Measurements from ENCODE around the gene GLTP. TPM values are rescaled to one million over a fixed set of nuclear protein-coding genes. Genes with fewer than 3 reads are reported as not detected.

GLTP gene
- total RNA-seq, 1 experiment from 2014 or later = 25.8 TPM

- no peak for TF ChIP-seq HMGXB4 (CRISPR knock-in tag; IDR thresholded peaks at IDR 0.05)
- TF ChIP-seq NR2C2 (CRISPR knock-in tag; IDR thresholded peaks at IDR 0.05) = no peak
- no peak for TF ChIP-seq FOXK1 (CRISPR knock-in tag; IDR thresholded peaks at IDR 0.05)
- no peak for TF ChIP-seq CREM (CRISPR knock-in tag; IDR thresholded peaks at IDR 0.05)
- TF ChIP-seq MXD4 (CRISPR knock-in tag; IDR thresholded peaks at IDR 0.05; ENCODE audit: borderline replicate concordance) = no peak
- no peak for TF ChIP-seq ESRRA (CRISPR knock-in tag; IDR thresholded peaks at IDR 0.05; ENCODE audit: borderline replicate concordance)
- TF ChIP-seq, protein P1, sequence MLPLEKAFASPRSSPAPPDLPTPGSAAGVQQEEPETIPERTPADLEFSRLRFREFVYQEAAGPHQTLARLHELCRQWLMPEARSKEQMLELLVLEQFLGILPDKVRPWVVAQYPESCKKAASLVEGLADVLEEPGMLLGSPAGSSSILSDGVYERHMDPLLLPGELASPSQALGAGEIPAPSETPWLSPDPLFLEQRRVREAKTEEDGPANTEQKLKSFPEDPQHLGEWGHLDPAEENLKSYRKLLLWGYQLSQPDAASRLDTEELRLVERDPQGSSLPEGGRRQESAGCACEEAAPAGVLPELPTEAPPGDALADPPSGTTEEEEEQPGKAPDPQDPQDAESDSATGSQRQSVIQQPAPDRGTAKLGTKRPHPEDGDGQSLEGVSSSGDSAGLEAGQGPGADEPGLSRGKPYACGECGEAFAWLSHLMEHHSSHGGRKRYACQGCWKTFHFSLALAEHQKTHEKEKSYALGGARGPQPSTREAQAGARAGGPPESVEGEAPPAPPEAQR (CRISPR knock-in tag; IDR thresholded peaks at IDR 0.05) = no peak
- TF ChIP-seq, protein P2, sequence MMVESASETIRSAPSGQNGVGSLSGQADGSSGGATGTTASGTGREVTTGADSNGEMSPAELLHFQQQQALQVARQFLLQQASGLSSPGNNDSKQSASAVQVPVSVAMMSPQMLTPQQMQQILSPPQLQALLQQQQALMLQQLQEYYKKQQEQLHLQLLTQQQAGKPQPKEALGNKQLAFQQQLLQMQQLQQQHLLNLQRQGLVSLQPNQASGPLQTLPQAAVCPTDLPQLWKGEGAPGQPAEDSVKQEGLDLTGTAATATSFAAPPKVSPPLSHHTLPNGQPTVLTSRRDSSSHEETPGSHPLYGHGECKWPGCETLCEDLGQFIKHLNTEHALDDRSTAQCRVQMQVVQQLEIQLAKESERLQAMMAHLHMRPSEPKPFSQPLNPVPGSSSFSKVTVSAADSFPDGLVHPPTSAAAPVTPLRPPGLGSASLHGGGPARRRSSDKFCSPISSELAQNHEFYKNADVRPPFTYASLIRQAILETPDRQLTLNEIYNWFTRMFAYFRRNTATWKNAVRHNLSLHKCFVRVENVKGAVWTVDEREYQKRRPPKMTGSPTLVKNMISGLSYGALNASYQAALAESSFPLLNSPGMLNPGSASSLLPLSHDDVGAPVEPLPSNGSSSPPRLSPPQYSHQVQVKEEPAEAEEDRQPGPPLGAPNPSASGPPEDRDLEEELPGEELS (CRISPR knock-in tag; IDR thresholded peaks at IDR 0.05) = no peak
- TF ChIP-seq ZMAT4 (CRISPR knock-in tag; IDR thresholded peaks at IDR 0.05) = no peak
- TF ChIP-seq ZNF121 (CRISPR knock-in tag; IDR thresholded peaks at IDR 0.05) = no peak
- no peak for TF ChIP-seq PREB (CRISPR knock-in tag; IDR thresholded peaks at IDR 0.05; ENCODE audit: borderline replicate concordance)
- TF ChIP-seq, protein P3, sequence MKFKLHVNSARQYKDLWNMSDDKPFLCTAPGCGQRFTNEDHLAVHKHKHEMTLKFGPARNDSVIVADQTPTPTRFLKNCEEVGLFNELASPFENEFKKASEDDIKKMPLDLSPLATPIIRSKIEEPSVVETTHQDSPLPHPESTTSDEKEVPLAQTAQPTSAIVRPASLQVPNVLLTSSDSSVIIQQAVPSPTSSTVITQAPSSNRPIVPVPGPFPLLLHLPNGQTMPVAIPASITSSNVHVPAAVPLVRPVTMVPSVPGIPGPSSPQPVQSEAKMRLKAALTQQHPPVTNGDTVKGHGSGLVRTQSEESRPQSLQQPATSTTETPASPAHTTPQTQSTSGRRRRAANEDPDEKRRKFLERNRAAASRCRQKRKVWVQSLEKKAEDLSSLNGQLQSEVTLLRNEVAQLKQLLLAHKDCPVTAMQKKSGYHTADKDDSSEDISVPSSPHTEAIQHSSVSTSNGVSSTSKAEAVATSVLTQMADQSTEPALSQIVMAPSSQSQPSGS (CRISPR knock-in tag; IDR thresholded peaks at IDR 0.05; ENCODE audit: borderline replicate concordance, low read depth) = no peak
- TF ChIP-seq SOX15 (CRISPR knock-in tag; IDR thresholded peaks at IDR 0.05) = no peak
- no peak for TF ChIP-seq ATF1 (CRISPR knock-in tag; IDR thresholded peaks at IDR 0.05)
- TF ChIP-seq RELA (CRISPR knock-in tag; IDR thresholded peaks at IDR 0.05; ENCODE audit: borderline replicate concordance) = no peak
- TF ChIP-seq ELF4 (CRISPR knock-in tag; IDR thresholded peaks at IDR 0.05; ENCODE audit: low read depth) = no peak
- TF ChIP-seq GRHL2 (CRISPR knock-in tag; IDR thresholded peaks at IDR 0.05; ENCODE audit: insufficient replicate concordance, severe bottlenecking) = no peak
- Mint-ChIP-seq H3K4me3 (no peak overlapping the region), H3K27me3 (ENCODE audit: low read depth) (peaks cover 99% of the 10 kb centered on the region), H3K36me3 (peaks cover 35% of the 10 kb centered on the region), H3K27ac (no peak overlapping the region), H3K9me3 (no peaks in the 10 kb centered on the region), H3K4me1 (peaks cover 27% of the 10 kb centered on the region)
- ChIA-PET CTCF (interaction anchor here (0.6 kb wide), 1 partner anchor 8 kb away, joined by 3 read pairs; no protein-coding TSS in a partner anchor), POLR2A (no interaction called here)
- DNase-seq (ENCODE audit: low spot score) = no peak
- ATAC-seq = no peak
These were observed 22.6 kb upstream of the GLTP start for GRCh38 chr12:109902891-109903418.

All from WTC11 (cell line).